ENCODE results near the gene PCDHB1. TPM values are rescaled to one million over a fixed set of nuclear protein-coding genes. Genes with fewer than 3 reads are reported as not detected.
"Not testable (repeated sequence)": the region's sequence is repeated elsewhere in the genome, so short reads cannot be mapped to it uniquely, and the experiment has no call there.

The PCDHB1 gene
- total RNA-seq, 1 donor from 2014 or later: not detected

- DNase-seq: peak; percentile 52
- H3K4me3 Mint-ChIP-seq (ENCODE audit: unreplicated experiment): peak overlapping the region; percentile 86
Measured at GRCh38 chr5:141077826-141078225, 26.7 kb downstream of the PCDHB1 start.

GRCh38 chr5:141082228-141082627, 31.1 kb downstream of the PCDHB1 start:
- no peak for DNase-seq
- Mint-ChIP-seq H3K27ac (ENCODE audit: unreplicated experiment) (no peak overlapping the region), H3K9me3 (ENCODE audit: unreplicated experiment) (peaks cover 6% of the 10 kb centered on the region), H3K4me3 (ENCODE audit: unreplicated experiment) (no peak overlapping the region), H3K4me1 (ENCODE audit: low read depth, unreplicated experiment) (no peaks in the 10 kb centered on the region), H3K36me3 (ENCODE audit: unreplicated experiment) (peaks cover 3% of the 10 kb centered on the region), H3K27me3 (ENCODE audit: unreplicated experiment) (peaks cover 7% of the 10 kb centered on the region)
- TF ChIP-seq CTCF (IDR thresholded peaks at IDR 0.05; ENCODE audit: partially characterized antibody, unreplicated experiment): no peak

More at GRCh38 chr5:141077826-141078225, 26.7 kb downstream of the PCDHB1 start:
- peaks cover 2% of the 10 kb centered on the region for H3K4me1 Mint-ChIP-seq (ENCODE audit: low read depth, unreplicated experiment)
- no peak for TF ChIP-seq CTCF (IDR thresholded peaks at IDR 0.05; ENCODE audit: partially characterized antibody, unreplicated experiment)
- H3K27me3 Mint-ChIP-seq (ENCODE audit: unreplicated experiment): peaks cover 9% of the 10 kb centered on the region
- H3K9me3 Mint-ChIP-seq (ENCODE audit: unreplicated experiment): peaks cover 6% of the 10 kb centered on the region
- H3K36me3 Mint-ChIP-seq (ENCODE audit: unreplicated experiment): no peaks in the 10 kb centered on the region
- H3K27ac Mint-ChIP-seq (ENCODE audit: unreplicated experiment): peak overlapping the region; percentile 74

- Mint-ChIP-seq H3K27me3 (ENCODE audit: unreplicated experiment) (peaks cover 2% of the 10 kb centered on the region), H3K27ac (ENCODE audit: unreplicated experiment) (peak overlapping the region; percentile 97), H3K36me3 (ENCODE audit: unreplicated experiment) (peaks cover 9% of the 10 kb centered on the region), H3K4me3 (ENCODE audit: unreplicated experiment) (peak overlapping the region; percentile 99), H3K9me3 (ENCODE audit: unreplicated experiment) (peaks cover 1% of the 10 kb centered on the region), H3K4me1 (ENCODE audit: low read depth, unreplicated experiment) (no peaks in the 10 kb centered on the region)
- DNase-seq: peak; percentile 72
- TF ChIP-seq CTCF (IDR thresholded peaks at IDR 0.05; ENCODE audit: partially characterized antibody, unreplicated experiment): no peak
Measured at GRCh38 chr5:141084487-141084989, 33.4 kb downstream of the PCDHB1 start.

- Mint-ChIP-seq H3K27me3 (ENCODE audit: unreplicated experiment) (peaks cover 13% of the 10 kb centered on the region), H3K36me3 (ENCODE audit: unreplicated experiment) (peaks cover 33% of the 10 kb centered on the region), H3K27ac (ENCODE audit: unreplicated experiment) (peak within 1 kb of the TSS; percentile 98), H3K9me3 (ENCODE audit: unreplicated experiment) (peaks cover 26% of the 10 kb centered on the region), H3K4me3 (ENCODE audit: unreplicated experiment) (peak within 1 kb of the TSS; percentile 97), H3K4me1 (ENCODE audit: low read depth, unreplicated experiment) (peaks cover 2% of the 10 kb centered on the region)
- DNase-seq: peak; percentile 76
- TF ChIP-seq CTCF (IDR thresholded peaks at IDR 0.05; ENCODE audit: partially characterized antibody, unreplicated experiment): peak; percentile 95
Measured at GRCh38 chr5:141094481-141095262, 43.5 kb downstream of the PCDHB1 start, which contains the start of gene PCDHB2. Gene PCDHB2, plus strand, starts transcription at chr5:141094615. Its CDS starts 176 bp downstream, at chr5:141094791.

- peaks cover 13% of the 10 kb centered on the region for H3K27me3 Mint-ChIP-seq (ENCODE audit: unreplicated experiment)
- TF ChIP-seq CTCF (IDR thresholded peaks at IDR 0.05; ENCODE audit: partially characterized antibody, unreplicated experiment): no peak
- peaks cover 2% of the 10 kb centered on the region for H3K4me1 Mint-ChIP-seq (ENCODE audit: low read depth, unreplicated experiment)
- H3K36me3 Mint-ChIP-seq (ENCODE audit: unreplicated experiment): peaks cover 39% of the 10 kb centered on the region
- peak overlapping the region; percentile 98 for H3K27ac Mint-ChIP-seq (ENCODE audit: unreplicated experiment)
- peaks cover 31% of the 10 kb centered on the region for H3K9me3 Mint-ChIP-seq (ENCODE audit: unreplicated experiment)
- H3K4me3 Mint-ChIP-seq (ENCODE audit: unreplicated experiment): peak overlapping the region; percentile 97
- no peak for DNase-seq
Measured at GRCh38 chr5:141095263-141095641, 44.1 kb downstream of the PCDHB1 start.

GRCh38 chr5:141096181-141096580, 45.0 kb downstream of the PCDHB1 start:
- not testable (repeated sequence) for H3K27ac Mint-ChIP-seq (ENCODE audit: unreplicated experiment)
- H3K4me3 Mint-ChIP-seq (ENCODE audit: unreplicated experiment): peak overlapping the region; percentile 97

GRCh38 chr5:141096586-141096985, 45.4 kb downstream of the PCDHB1 start:
- Mint-ChIP-seq H3K27me3 (ENCODE audit: unreplicated experiment) (peaks cover 14% of the 10 kb centered on the region), H3K9me3 (ENCODE audit: unreplicated experiment) (peaks cover 44% of the 10 kb centered on the region), H3K36me3 (ENCODE audit: unreplicated experiment) (peaks cover 52% of the 10 kb centered on the region)
- not testable (repeated sequence) for H3K4me1 Mint-ChIP-seq (ENCODE audit: low read depth, unreplicated experiment); DNase-seq; H3K4me3 Mint-ChIP-seq (ENCODE audit: unreplicated experiment); H3K27ac Mint-ChIP-seq (ENCODE audit: unreplicated experiment)

More at GRCh38 chr5:141096181-141096580, 45.0 kb downstream of the PCDHB1 start:
- Mint-ChIP-seq H3K9me3 (ENCODE audit: unreplicated experiment) (peaks cover 40% of the 10 kb centered on the region), H3K27me3 (ENCODE audit: unreplicated experiment) (peaks cover 13% of the 10 kb centered on the region), H3K36me3 (ENCODE audit: unreplicated experiment) (peaks cover 48% of the 10 kb centered on the region)
- not testable (repeated sequence) for DNase-seq; H3K4me1 Mint-ChIP-seq (ENCODE audit: low read depth, unreplicated experiment)
